Trophoblast cell (in vitro differentiated cells and primary cell): ENCODE measurements around the gene FAM120A.
A peak's percentile ranks its signal among the peaks of the same experiment; 100 is the strongest.

Experiments
- DNase-seq, 2 donors: peaks; one replicate each; pipeline ENCODE4 v3.0.0-alpha.2; 2016
- H2AFZ ChIP-seq: 2 replicates; pipeline ENCODE4 v1.6.1; 2013; ENCODE audit warnings: low read length, moderate library complexity, mild to moderate bottlenecking; ENCODE audit not compliant: insufficient read depth, poor library complexity
- H2AK5ac ChIP-seq: 2 replicates; pipeline ENCODE4 v1.6.1; 2013; ENCODE audit warnings: mild to moderate bottlenecking, low read length
- H2BK120ac ChIP-seq: 2 replicates; pipeline ENCODE4 v1.6.1; 2013; ENCODE audit warnings: low read length, mild to moderate bottlenecking, moderate library complexity; ENCODE audit not compliant: insufficient read depth, poor library complexity
- H2BK12ac ChIP-seq: 2 replicates; pipeline ENCODE4 v1.6.1; 2013; ENCODE audit warnings: mild to moderate bottlenecking, low read length, moderate library complexity
- H2BK5ac ChIP-seq: 2 replicates; pipeline ENCODE4 v1.6.1; 2013; ENCODE audit warnings: low read length, low read depth, moderate library complexity, mild to moderate bottlenecking; ENCODE audit not compliant: poor library complexity
- H3K14ac ChIP-seq: 2 replicates; pipeline ENCODE4 v1.6.1; 2013; ENCODE audit warnings: mild to moderate bottlenecking, low read length
- H3K18ac ChIP-seq: 2 replicates; pipeline ENCODE4 v1.6.1; 2013; ENCODE audit warnings: mild to moderate bottlenecking, low read length
- H3K23ac ChIP-seq: 2 replicates; pipeline ENCODE4 v1.6.1; 2013; ENCODE audit warnings: low read length
- H3K27ac ChIP-seq: 2 replicates; pipeline ENCODE4 v1.5.1; 2013; ENCODE audit warnings: low read depth, mild to moderate bottlenecking, inconsistent platforms, low read length, moderate library complexity
- H3K27me3 ChIP-seq: 2 replicates; pipeline ENCODE4 v1.6.1; 2013; ENCODE audit warnings: inconsistent platforms, mild to moderate bottlenecking, low read length, moderate library complexity; ENCODE audit not compliant: insufficient read depth
- H3K36me3 ChIP-seq, 2 experiments: 1 replicate in 1 of 2; 2 replicates in 1 of 2; pipeline ENCODE4 v1.6.1; 2013; ENCODE audit warnings: low read length in 2 of 2, mild to moderate bottlenecking in 2 of 2, moderate library complexity in 1 of 2; ENCODE audit not compliant: insufficient read depth in 2 of 2, control insufficient read depth in 1 of 2
- H3K4ac ChIP-seq: 2 replicates; pipeline ENCODE4 v1.6.1; 2013; ENCODE audit warnings: low read depth, mild to moderate bottlenecking, low read length, moderate library complexity
- H3K4me1 ChIP-seq, 2 experiments: 1 replicate in 1 of 2; 2 replicates in 1 of 2; pipeline ENCODE4 v1.6.1; 2013; ENCODE audit warnings: low read length in 2 of 2, mild to moderate bottlenecking in 2 of 2, moderate library complexity in 1 of 2; ENCODE audit not compliant: insufficient read depth in 2 of 2, control insufficient read depth in 1 of 2
- H3K4me2 ChIP-seq: 2 replicates; pipeline ENCODE4 v1.6.1; 2013; ENCODE audit warnings: inconsistent platforms, mild to moderate bottlenecking, low read length, moderate library complexity
- H3K4me3 ChIP-seq: 2 replicates; pipeline ENCODE4 v1.5.1; 2013; ENCODE audit warnings: mild to moderate bottlenecking, low read depth, low read length, inconsistent platforms
- H3K79me1 ChIP-seq: one replicate; pipeline ENCODE4 v1.6.1; 2013; ENCODE audit warnings: low read length
- H3K79me2 ChIP-seq: 2 replicates; pipeline ENCODE4 v1.6.1; 2013; ENCODE audit warnings: low read length, mild to moderate bottlenecking; ENCODE audit not compliant: control insufficient read depth, insufficient read depth, poor library complexity
- H3K9ac ChIP-seq: 2 replicates; pipeline ENCODE4 v1.6.1; 2013; ENCODE audit warnings: mild to moderate bottlenecking, low read length
- H3K9me3 ChIP-seq: 2 replicates; pipeline ENCODE4 v1.6.1; 2013; ENCODE audit warnings: low read depth, mild to moderate bottlenecking, control low read depth, inconsistent platforms, low read length; ENCODE audit not compliant: insufficient read depth
- H4K12ac ChIP-seq: 2 replicates; pipeline ENCODE4 v1.6.1; 2013; ENCODE audit warnings: low read depth, mild to moderate bottlenecking, low read length, moderate library complexity
- H4K8ac ChIP-seq: 2 replicates; pipeline ENCODE4 v1.6.1; 2013; ENCODE audit warnings: low read depth, mild to moderate bottlenecking, low read length, moderate library complexity
- H4K91ac ChIP-seq: one replicate; pipeline ENCODE4 v1.6.1; 2013; ENCODE audit warnings: low read depth, mild to moderate bottlenecking, low read length, moderate library complexity
- WGBS: extraction: QIAGEN DNeasy Blood & Tissue Kit; methylation state at CpG from one replicate; pipeline ENCODE4 v1.1.7; 2013; ENCODE audit warnings: missing lambda C conversion rate; ENCODE audit not compliant: insufficient read length, insufficient coverage; ENCODE audit errors: extremely low coverage; 5-methylcytosine and 5-hydroxymethylcytosine counted together

FAM120A gene

GRCh38 chr9:93467062-93467416 is 15.6 kb downstream of the FAM120A start:
- Histone ChIP-seq H3K36me3 (peaks cover 0 to 2% of the 10 kb centered on the region in 2 experiments), H3K4me3 (no peak overlapping the region), H3K9ac (no peak overlapping the region), H2BK12ac (no peak overlapping the region), H3K27me3 (no peaks in the 10 kb centered on the region), H2BK120ac (no peak overlapping the region), H3K79me2 (peaks cover 11% of the 10 kb centered on the region), H3K18ac (no peak overlapping the region), H3K4ac (peak overlapping the region; percentile 59), H3K14ac (no peak overlapping the region), H4K8ac (no peak overlapping the region), H3K4me1 (peaks cover 2 to 3% of the 10 kb centered on the region in 2 experiments), H2AFZ (no peak overlapping the region), H3K27ac (no peak overlapping the region), H3K23ac (no peak overlapping the region), H2BK5ac (no peak overlapping the region), H2AK5ac (no peak overlapping the region), H4K12ac (no peak overlapping the region), H3K4me2 (no peak overlapping the region), H4K91ac (no peak overlapping the region), H3K9me3 (no peaks in the 10 kb centered on the region), H3K79me1 (no peaks in the 10 kb centered on the region)
- whole genome bisulfite sequencing: no CpG with 5 or more reads among the region's 3 CpGs
- DNase-seq: no peak

DNA sequence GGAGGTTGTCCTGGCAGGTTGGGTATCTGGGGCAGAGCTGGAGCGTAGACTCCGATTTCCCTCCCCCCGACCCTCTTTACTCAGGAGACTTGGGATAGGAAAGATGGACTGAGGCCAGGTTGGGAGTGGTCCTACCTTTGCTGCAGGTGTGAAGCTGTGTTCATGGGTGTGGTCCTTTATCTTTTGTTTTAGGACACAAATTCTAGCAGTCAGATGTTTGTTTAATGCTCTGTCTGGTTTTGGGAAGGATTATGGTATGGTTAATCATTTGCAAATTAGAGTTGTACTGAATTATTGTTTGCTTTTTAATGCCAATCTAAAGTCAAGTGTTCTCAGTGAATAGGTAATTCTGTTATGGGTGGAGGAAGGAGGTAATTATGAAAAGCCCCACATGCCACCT is 16.0 kb downstream of the FAM120A start:
- no peak overlapping the region for H3K27ac ChIP-seq
- no CpG with 5 or more reads among the region's 3 CpGs for WGBS

DNA sequence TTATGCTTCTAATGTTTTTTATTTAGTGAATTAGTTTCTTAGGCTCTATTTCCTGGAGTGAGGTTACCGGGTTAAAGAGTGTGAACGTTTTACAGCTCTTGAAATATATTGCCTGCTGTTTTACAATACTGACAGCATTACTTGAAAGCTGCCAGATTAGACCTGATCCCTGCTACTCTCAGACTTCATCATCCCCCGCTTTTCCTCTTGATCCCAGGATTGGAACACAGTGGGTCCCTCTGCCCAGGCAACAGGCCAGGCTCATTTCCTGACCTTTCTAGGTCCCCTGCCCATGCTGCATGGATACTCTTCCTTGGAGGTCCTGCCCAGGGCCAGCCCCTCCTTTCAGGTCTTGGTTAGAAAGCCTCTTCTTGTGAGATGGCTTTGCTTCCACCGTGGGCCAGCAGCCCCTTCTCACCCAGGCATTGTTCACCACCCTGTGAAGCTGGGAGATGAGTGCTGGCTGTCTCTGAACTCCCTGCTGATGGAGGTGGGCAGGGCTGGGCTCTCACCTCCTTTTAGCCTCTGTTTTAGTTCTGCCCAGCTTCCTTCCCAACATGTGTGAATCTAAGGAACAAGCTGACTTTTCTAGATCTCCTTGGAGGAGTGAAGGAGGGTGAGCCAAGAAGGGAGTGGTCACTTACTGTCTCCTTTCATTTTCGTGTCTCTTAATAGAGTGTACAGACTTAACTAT is 17.4 kb downstream of the FAM120A start:
- Histone ChIP-seq H3K27ac (no peak overlapping the region), H3K18ac (no peak overlapping the region), H3K23ac (no peak overlapping the region), H4K91ac (no peak overlapping the region), H3K4ac (peak overlapping the region; percentile 37), H2AFZ (no peak overlapping the region), H3K4me3 (no peak overlapping the region), H3K79me2 (peaks cover 11% of the 10 kb centered on the region), H2BK12ac (no peak overlapping the region), H3K4me2 (no peak overlapping the region), H3K4me1 (peaks cover 2 to 3% of the 10 kb centered on the region in 2 experiments), H4K12ac (no peak overlapping the region), H3K79me1 (no peaks in the 10 kb centered on the region), H3K9ac (no peak overlapping the region), H2BK5ac (peak overlapping the region; percentile 23), H2AK5ac (no peak overlapping the region), H3K36me3 (peaks cover 0 to 2% of the 10 kb centered on the region in 2 experiments), H2BK120ac (no peak overlapping the region), H3K14ac (no peak overlapping the region), H3K9me3 (no peaks in the 10 kb centered on the region), H4K8ac (no peak overlapping the region), H3K27me3 (no peaks in the 10 kb centered on the region)
- no CpG with 5 or more reads among the region's 5 CpGs for WGBS
- DNase-seq: no peak

More for the DNA sequence above, 16.0 kb downstream of the FAM120A start:
- Histone ChIP-seq H3K14ac (no peak overlapping the region), H3K4me2 (no peak overlapping the region), H2BK12ac (no peak overlapping the region), H3K18ac (no peak overlapping the region), H3K23ac (no peak overlapping the region), H2AFZ (no peak overlapping the region), H3K9ac (no peak overlapping the region), H4K12ac (no peak overlapping the region), H2BK5ac (no peak overlapping the region), H3K4me1 (peaks cover 2 to 3% of the 10 kb centered on the region in 2 experiments), H3K27me3 (no peaks in the 10 kb centered on the region), H3K36me3 (peaks cover 0 to 2% of the 10 kb centered on the region in 2 experiments), H2AK5ac (no peak overlapping the region), H3K4me3 (no peak overlapping the region), H3K79me2 (peaks cover 11% of the 10 kb centered on the region), H3K79me1 (no peaks in the 10 kb centered on the region), H3K4ac (peak overlapping the region; percentile 53), H4K91ac (no peak overlapping the region), H2BK120ac (no peak overlapping the region), H3K9me3 (no peaks in the 10 kb centered on the region), H4K8ac (no peak overlapping the region)
- DNase-seq: no peak

DNA sequence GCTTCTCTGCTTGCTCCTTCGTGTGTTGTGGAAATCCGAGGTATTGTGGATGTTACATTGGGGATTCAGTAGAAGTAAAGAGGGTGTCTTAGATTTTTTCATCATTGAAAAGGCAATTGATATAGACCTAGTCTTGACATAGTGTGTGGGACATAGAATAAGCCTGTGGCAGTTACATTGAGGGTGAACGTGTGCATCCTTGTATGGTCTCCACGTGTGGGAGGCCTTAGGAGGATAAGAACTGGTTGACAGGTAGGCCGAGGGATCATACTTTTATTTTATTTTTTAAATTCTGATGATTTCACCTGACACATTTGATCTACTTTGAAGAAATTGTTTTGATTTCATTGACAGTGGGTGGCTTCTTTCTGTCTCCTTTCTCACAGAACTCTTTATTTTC is 18.9 kb downstream of the FAM120A start:
- no peak overlapping the region for H3K23ac ChIP-seq
- H4K91ac ChIP-seq: no peak overlapping the region
- no peak overlapping the region for H2BK5ac ChIP-seq
- peaks cover 11% of the 10 kb centered on the region for H3K79me2 ChIP-seq
- no peak overlapping the region for H2AK5ac ChIP-seq
- H3K4me1 ChIP-seq: peaks cover 2 to 3% of the 10 kb centered on the region in 2 experiments
- H2BK120ac ChIP-seq: no peak overlapping the region
- no peak overlapping the region for H3K27ac ChIP-seq
- H3K14ac ChIP-seq: no peak overlapping the region
- no peak overlapping the region for H3K4ac ChIP-seq
- no peak overlapping the region for H3K18ac ChIP-seq
- peaks cover 0 to 2% of the 10 kb centered on the region in 2 experiments for H3K36me3 ChIP-seq
- H3K27me3 ChIP-seq: no peaks in the 10 kb centered on the region
- DNase-seq: no peak
- no peaks in the 10 kb centered on the region for H3K9me3 ChIP-seq
- no CpG with 5 or more reads among the region's 5 CpGs for WGBS
- no peak overlapping the region for H3K4me3 ChIP-seq
- H2BK12ac ChIP-seq: no peak overlapping the region
- H4K8ac ChIP-seq: no peak overlapping the region
- no peak overlapping the region for H3K4me2 ChIP-seq
- no peak overlapping the region for H2AFZ ChIP-seq
- no peaks in the 10 kb centered on the region for H3K79me1 ChIP-seq
- no peak overlapping the region for H4K12ac ChIP-seq
- no peak overlapping the region for H3K9ac ChIP-seq
